CD8-positive, alpha-beta memory T cell (primary cell): ENCODE measurements around the gene PLA2G2F. TPM values are rescaled to one million over a fixed set of nuclear protein-coding genes. Genes with fewer than 3 reads are reported as not detected.

ENCODE experiments used
- polyA plus RNA-seq: library from polyadenylated mRNA; unstranded; fragments of 300-500 nt; fragmentation: Illumina TruSeq; gene quantifications from one replicate; pipeline ENCODE4 v1.2.3, GENCODE V29; 2021
- total RNA-seq, 2 experiments: library from RNA; stranded (reverse); gene quantifications; one replicate each; pipeline ENCODE4 v1.2.3, GENCODE V29; 2021

PLA2G2F gene
- total and polyA plus RNA-seq, 3 experiments from 2014 or later: not detected

Other genes starting within 250 kb of the PLA2G2F start
- not detected for gene PLA2G2E, start 215.7 kb upstream of the PLA2G2F start, total RNA-seq
- gene PLA2G2E, start 215.7 kb upstream of the PLA2G2F start, polyA plus RNA-seq: not detected
- gene PLA2G2A, start 159.7 kb upstream of the PLA2G2F start, total RNA-seq: not detected
- gene PLA2G2A, start 159.7 kb upstream of the PLA2G2F start, polyA plus RNA-seq: not detected
- not detected for gene PLA2G5, start 69.1 kb upstream of the PLA2G2F start, total RNA-seq
- gene PLA2G5, start 69.1 kb upstream of the PLA2G2F start, polyA plus RNA-seq: not detected
- gene PLA2G2D, start 19.8 kb upstream of the PLA2G2F start, total RNA-seq: not detected
- not detected for gene PLA2G2D, start 19.8 kb upstream of the PLA2G2F start, polyA plus RNA-seq
- under 1 TPM; 0.38 to 0.50 TPM for gene UBXN10, start 46.8 kb downstream of the PLA2G2F start, total RNA-seq
- 1.4 TPM for gene UBXN10, start 46.8 kb downstream of the PLA2G2F start, polyA plus RNA-seq
- gene PLA2G2C, start 47.2 kb downstream of the PLA2G2F start, total RNA-seq: not detected
- not detected for gene PLA2G2C, start 47.2 kb downstream of the PLA2G2F start, polyA plus RNA-seq
- gene VWA5B1, start 151.6 kb downstream of the PLA2G2F start, total RNA-seq: not detected
- gene VWA5B1, start 151.6 kb downstream of the PLA2G2F start, polyA plus RNA-seq: not detected